ENCODE data around the gene ETS1. TPM values are rescaled to one million over a fixed set of nuclear protein-coding genes. Genes with fewer than 3 reads are reported as not detected.

Gene ETS1
- total RNA-seq, 1 experiment from 2014 or later, result 1.1 TPM

DNA sequence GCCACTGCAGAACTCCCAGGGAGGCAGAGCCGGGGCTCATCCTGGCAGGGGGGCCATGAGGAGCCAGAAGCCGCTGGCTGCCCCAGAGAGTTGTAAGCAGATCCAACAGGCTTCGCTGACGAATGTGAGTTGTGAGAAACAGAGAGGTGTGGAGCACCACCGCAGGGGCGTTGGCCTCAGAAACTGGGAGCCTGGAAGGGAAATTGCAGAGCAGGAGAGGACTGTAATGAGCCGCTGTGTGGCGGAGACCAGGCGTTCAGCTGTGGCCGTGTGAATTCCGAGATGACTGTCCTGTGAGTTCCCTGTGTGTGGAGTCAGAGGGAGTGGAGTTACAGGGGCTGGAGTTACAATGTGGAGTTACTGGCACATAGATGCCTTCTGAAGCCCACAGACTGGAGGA is 27.7 kb upstream of the ETS1 start:
- no peaks in the 10 kb centered on the region for H3K36me3 ChIP-seq (ENCODE audit: control insufficient read depth, insufficient read depth, low read length)
- no peaks in the 10 kb centered on the region for H3K9me3 ChIP-seq
- no peaks in the 10 kb centered on the region for H3K4me1 Mint-ChIP-seq (ENCODE audit: low read depth, unreplicated experiment)
- peaks cover 3% of the 10 kb centered on the region; the same call in 1 of the 2 replicates for H3K27me3 ChIP-seq (replicated peaks; ENCODE audit: control insufficient read depth, insufficient read depth, low read length)
- H3K9me3 Mint-ChIP-seq (ENCODE audit: unreplicated experiment), result no peaks in the 10 kb centered on the region
- CTCF ChIA-PET, result no interaction called here
- TF ChIP-seq CTCF (IDR thresholded peaks at IDR 0.05; ENCODE audit: insufficient read depth in 1 of 2, low read depth in 1 of 2, low read length in 1 of 2, severe bottlenecking in 1 of 2, unreplicated experiment in 1 of 2), result no peak
- H3K27ac Mint-ChIP-seq (ENCODE audit: unreplicated experiment), result no peak overlapping the region
- H3K4me3 ChIP-seq (ENCODE audit: low read depth, low read length), result no peak overlapping the region
- H3K4me3 Mint-ChIP-seq (ENCODE audit: unreplicated experiment), result no peak overlapping the region
- no TSS peak for BruUV-seq (replicated peaks)
- peaks cover 37% of the 10 kb centered on the region for H3K27me3 Mint-ChIP-seq (ENCODE audit: insufficient read depth, unreplicated experiment)
- DNase-seq, result peak in 1 of 2 experiments; percentile 29
- H3K36me3 Mint-ChIP-seq (ENCODE audit: insufficient read depth, unreplicated experiment), result no peaks in the 10 kb centered on the region
- H3K4me1 ChIP-seq, result no peaks in the 10 kb centered on the region
- intact Hi-C loops (cut with micrococcal nuclease; ENCODE audit: unreplicated experiment), result no loop called here
- POLR2A ChIA-PET, result no interaction called here

GRCh38 chr11:128614026-128614425 is 26.7 kb upstream of the ETS1 start:
- ChIA-PET CTCF (interaction anchor here (0.6 kb wide), 1 partner anchor 13 kb away, joined by 3 read pairs; no protein-coding TSS in a partner anchor), POLR2A (no interaction called here)
- 0 out of 2 replicates have a peak, but pooled peaks cover 3% of the 10 kb centered on the region for H3K27me3 ChIP-seq (replicated peaks; ENCODE audit: control insufficient read depth, insufficient read depth, low read length)
- H3K36me3 ChIP-seq (ENCODE audit: control insufficient read depth, insufficient read depth, low read length), result no peaks in the 10 kb centered on the region
- Mint-ChIP-seq H3K9me3 (ENCODE audit: unreplicated experiment) (no peaks in the 10 kb centered on the region), H3K4me3 (ENCODE audit: unreplicated experiment) (no peak overlapping the region), H3K4me1 (ENCODE audit: low read depth, unreplicated experiment) (no peaks in the 10 kb centered on the region), H3K27me3 (ENCODE audit: insufficient read depth, unreplicated experiment) (peaks cover 37% of the 10 kb centered on the region), H3K36me3 (ENCODE audit: insufficient read depth, unreplicated experiment) (no peaks in the 10 kb centered on the region), H3K27ac (ENCODE audit: unreplicated experiment) (no peak overlapping the region)
- H3K4me3 ChIP-seq (ENCODE audit: low read depth, low read length), result no peak overlapping the region
- BruUV-seq (replicated peaks), result no TSS peak
- H3K4me1 ChIP-seq, result no peaks in the 10 kb centered on the region
- intact Hi-C loops (cut with micrococcal nuclease; ENCODE audit: unreplicated experiment), result no loop called here
- no peak for TF ChIP-seq CTCF (IDR thresholded peaks at IDR 0.05; ENCODE audit: insufficient read depth in 1 of 2, low read depth in 1 of 2, low read length in 1 of 2, severe bottlenecking in 1 of 2, unreplicated experiment in 1 of 2)
- no peaks in the 10 kb centered on the region for H3K9me3 ChIP-seq
- no peak for DNase-seq

GRCh38 chr11:128613300-128613995 is 26.1 kb upstream of the ETS1 start:
- Mint-ChIP-seq H3K9me3 (ENCODE audit: unreplicated experiment) (no peaks in the 10 kb centered on the region), H3K4me3 (ENCODE audit: unreplicated experiment) (no peak overlapping the region), H3K36me3 (ENCODE audit: insufficient read depth, unreplicated experiment) (no peaks in the 10 kb centered on the region), H3K27ac (ENCODE audit: unreplicated experiment) (no peak overlapping the region), H3K27me3 (ENCODE audit: insufficient read depth, unreplicated experiment) (peaks cover 36% of the 10 kb centered on the region), H3K4me1 (ENCODE audit: low read depth, unreplicated experiment) (no peaks in the 10 kb centered on the region)
- no peaks in the 10 kb centered on the region for H3K4me1 ChIP-seq
- H3K36me3 ChIP-seq (ENCODE audit: control insufficient read depth, insufficient read depth, low read length), result no peaks in the 10 kb centered on the region
- DNase-seq, result peak in 1 of 2 experiments; percentile 34
- H3K9me3 ChIP-seq, result no peaks in the 10 kb centered on the region
- intact Hi-C loops (cut with micrococcal nuclease; ENCODE audit: unreplicated experiment), result no loop called here
- ChIA-PET POLR2A (no interaction called here), CTCF (no interaction called here)
- no peak for TF ChIP-seq CTCF (IDR thresholded peaks at IDR 0.05; ENCODE audit: insufficient read depth in 1 of 2, low read depth in 1 of 2, low read length in 1 of 2, severe bottlenecking in 1 of 2, unreplicated experiment in 1 of 2)
- BruUV-seq (replicated peaks), result no TSS peak
- H3K27me3 ChIP-seq (replicated peaks; ENCODE audit: control insufficient read depth, insufficient read depth, low read length), result 0 out of 2 replicates have a peak, but pooled peaks cover 3% of the 10 kb centered on the region
- no peak overlapping the region for H3K4me3 ChIP-seq (ENCODE audit: low read depth, low read length)

Data from Caco-2 (cell line).